Keratinocyte (primary cell): ENCODE data around the gene KRTAP4-4. TPM values are rescaled to one million over a fixed set of nuclear protein-coding genes. Genes with fewer than 3 reads are reported as not detected.
A peak's percentile ranks its signal among the peaks of the same experiment; 100 is the strongest.

Experiments used
- DNase-seq: peaks from one replicate; pipeline ENCODE4 v3.0.0-alpha.2; 2011; ENCODE audit warnings: low read depth, missing footprints, low spot score
- FAIRE-seq: peaks from 2 replicates; lab custom pipeline; 2011; peaks lifted over from hg19 to GRCh38; lab: Jason Lieb, UNC
- H2AFZ ChIP-seq: 2 replicates; pipeline ENCODE4 v1.6.0; 2012; ENCODE audit warnings: low read length, control low read depth, inconsistent platforms; ENCODE audit not compliant: control insufficient read depth
- H3K27ac ChIP-seq: 2 replicates; pipeline ENCODE4 v1.5.1; 2011; ENCODE audit warnings: low read length; ENCODE audit not compliant: control insufficient read depth, insufficient read depth
- H3K27me3 ChIP-seq: 3 replicates; pipeline ENCODE4 v1.6.0; 2011; ENCODE audit warnings: low read length; ENCODE audit not compliant: control insufficient read depth, insufficient read depth; ENCODE audit errors: extremely low read depth
- H3K36me3 ChIP-seq, 2 experiments: 2 replicates in 1 of 2; 3 replicates in 1 of 2; pipeline ENCODE4 v1.5.1; 2011; ENCODE audit warnings: low read length in 2 of 2, mild to moderate bottlenecking in 1 of 2; ENCODE audit not compliant: control insufficient read depth in 2 of 2, insufficient read depth in 2 of 2; ENCODE audit errors: extremely low read depth in 1 of 2
- H3K4me1 ChIP-seq: 3 replicates; pipeline ENCODE4 v1.5.1; 2011; ENCODE audit warnings: low read length; ENCODE audit not compliant: control insufficient read depth, insufficient read depth; ENCODE audit errors: extremely low read depth
- H3K4me2 ChIP-seq: 3 replicates; pipeline ENCODE4 v1.6.0; 2011; ENCODE audit warnings: low read depth, low read length; ENCODE audit not compliant: control insufficient read depth, insufficient read depth; ENCODE audit errors: extremely low read depth
- H3K4me3 ChIP-seq, 3 experiments: fragments of 200-600 bp in 1 of 3; sonication (generic) in 1 of 3; 2 replicates in 2 of 3; 3 replicates in 1 of 3; pipeline ENCODE4 v1.5.1; 2011 to 2016; ENCODE audit warnings: low read length in 3 of 3, mild to moderate bottlenecking in 3 of 3, control low read depth in 2 of 3, inconsistent platforms in 1 of 3, low read depth in 1 of 3, mixed read lengths in 1 of 3, mixed run types in 1 of 3, moderate library complexity in 1 of 3; ENCODE audit not compliant: control insufficient read depth in 2 of 3, insufficient read depth in 2 of 3; ENCODE audit errors: extremely low read depth in 1 of 3
- H3K79me2 ChIP-seq: 2 replicates; pipeline ENCODE4 v1.6.0; 2012; ENCODE audit warnings: low read length; ENCODE audit not compliant: control insufficient read depth, insufficient read depth
- H3K9ac ChIP-seq: 3 replicates; pipeline ENCODE4 v1.6.0; 2011; ENCODE audit warnings: low read length; ENCODE audit not compliant: control insufficient read depth, insufficient read depth; ENCODE audit errors: extremely low read depth
- H3K9me1 ChIP-seq: 3 replicates; pipeline ENCODE4 v1.6.0; 2011; ENCODE audit warnings: low read length; ENCODE audit not compliant: control insufficient read depth, insufficient read depth; ENCODE audit errors: extremely low read depth
- H3K9me3 ChIP-seq: 2 replicates; pipeline ENCODE4 v1.5.1; 2012; ENCODE audit warnings: low read depth, low read length; ENCODE audit not compliant: control insufficient read depth
- H4K20me1 ChIP-seq: 3 replicates; pipeline ENCODE4 v1.6.0; 2011; ENCODE audit warnings: low read length; ENCODE audit not compliant: control insufficient read depth, insufficient read depth; ENCODE audit errors: extremely low read depth
- CTCF ChIP-seq, 3 experiments: IDR thresholded peaks in 1 of 3; conservative IDR thresholded peaks in 1 of 3; optimal IDR thresholded peaks in 1 of 3; 2 replicates in 2 of 3; 3 replicates in 1 of 3; pipeline versions ENCODE3 to v1.5.1; 2011; ENCODE audit warnings: low read length in 3 of 3, mild to moderate bottlenecking in 3 of 3, moderate library complexity in 2 of 3, control low read depth in 1 of 3, inconsistent platforms in 1 of 3; ENCODE audit not compliant: insufficient read depth in 2 of 3; ENCODE audit errors: extremely low read depth in 1 of 3
- EZH2 ChIP-seq: IDR thresholded peaks from one replicate; pipeline ENCODE4 v1.6.1; 2012; ENCODE audit warnings: inconsistent platforms, mild to moderate bottlenecking, low read length, moderate library complexity
- dilution Hi-C: fragments of 300-500 bp; cut with MboI; formaldehyde crosslinking; loops from one replicate; pipeline ENCODE4 v1.7.0; 2020; ENCODE audit warnings: low sequenced_read_pairs; ENCODE audit not compliant: extremely low pct_ligation_motif_present
- polyA plus RNA-seq, 5 experiments: library from polyadenylated mRNA; depleted of rRNA in 3 of 5; stranded (reverse) in 3 of 5; stranded (forward) in 1 of 5; unstranded in 1 of 5; fragments of >200 nt; gene quantifications; 1 replicate in 1 of 5; 2 replicates in 3 of 5; 3 replicates in 1 of 5; pipeline versions ENCODE4 v1.2.1 to v1.2.3, GENCODE V29; 2011 to 2012; ENCODE audit warnings: missing spikeins in 2 of 5, low read depth in 1 of 5, low replicate concordance in 1 of 5

The KRTAP4-4 gene
- polyA plus RNA-seq, 1 donor (not counting 4 experiments of a cell fraction or from before 2014, with no cell fraction given), result not detected

GRCh38 chr17:41184480-41184961 is 24.0 kb upstream of the KRTAP4-4 start, which contains the start of gene KRTAP4-1:
TSS of gene KRTAP4-1 (minus strand) at chr17:41184911. CDS start at chr17:41184854, 57 bp downstream.
- Histone ChIP-seq H3K9me3 (no peaks in the 10 kb centered on the region), H3K27ac (no peak within 1 kb of the TSS), H3K27me3 (no peaks in the 10 kb centered on the region), H3K4me1 (no peaks in the 10 kb centered on the region), H3K9ac (no peak within 1 kb of the TSS), H3K9me1 (no peaks in the 10 kb centered on the region), H3K4me3 (no peak within 1 kb of the TSS), H2AFZ (no peak within 1 kb of the TSS), H3K79me2 (no peaks in the 10 kb centered on the region), H4K20me1 (no peaks in the 10 kb centered on the region), H3K4me2 (no peak within 1 kb of the TSS), H3K36me3 (no peaks in the 10 kb centered on the region)
- DNase-seq (no peak), FAIRE-seq (no peak)
- dilution Hi-C loops, result no loop called here
- TF ChIP-seq EZH2 (no peak), CTCF (optimal IDR thresholded peaks at IDR 0.05 in 1 of 3, IDR thresholded peaks at IDR 0.05 in 1 of 3, conservative IDR thresholded peaks at IDR 0.05 in 1 of 3; ENCODE audit: extremely low read depth in 1 of 3, insufficient read depth in 2 of 3, low read length in 3 of 3) (no peak)

GRCh38 chr17:41178843-41179616 is 18.5 kb upstream of the KRTAP4-4 start:
- peak; percentile 29 for FAIRE-seq
- no peak overlapping the region for H2AFZ ChIP-seq
- dilution Hi-C loops, result no loop called here

More at GRCh38 chr17:41178843-41179616, 18.5 kb upstream of the KRTAP4-4 start:
- no peak for DNase-seq
- Histone ChIP-seq H3K27me3 (no peaks in the 10 kb centered on the region), H3K9ac (no peak overlapping the region), H3K9me1 (no peaks in the 10 kb centered on the region), H3K79me2 (no peaks in the 10 kb centered on the region), H3K4me2 (no peak overlapping the region), H3K4me1 (peaks cover 9% of the 10 kb centered on the region), H3K9me3 (no peaks in the 10 kb centered on the region), H3K36me3 (no peaks in the 10 kb centered on the region), H3K27ac (no peak overlapping the region), H4K20me1 (no peaks in the 10 kb centered on the region), H3K4me3 (no peak overlapping the region)
- TF ChIP-seq CTCF (optimal IDR thresholded peaks at IDR 0.05 in 1 of 3, IDR thresholded peaks at IDR 0.05 in 1 of 3, conservative IDR thresholded peaks at IDR 0.05 in 1 of 3; ENCODE audit: extremely low read depth in 1 of 3, insufficient read depth in 2 of 3, low read length in 3 of 3) (no peak), EZH2 (no peak)
